ENCODE data around the gene DSC3.

The DSC3 gene

GRCh38 chr18:30969670-30970170 lies 72.8 kb downstream of the DSC3 start:
- no peak for DNase-seq

GRCh38 chr18:30967701-30968100 lies 74.8 kb downstream of the DSC3 start:
- no peak for DNase-seq

GRCh38 chr18:30965237-30965636 lies 77.3 kb downstream of the DSC3 start:
- DNase-seq = no peak

GRCh38 chr18:30960661-30961060 lies 81.9 kb downstream of the DSC3 start:
- no peak for DNase-seq

DNA sequence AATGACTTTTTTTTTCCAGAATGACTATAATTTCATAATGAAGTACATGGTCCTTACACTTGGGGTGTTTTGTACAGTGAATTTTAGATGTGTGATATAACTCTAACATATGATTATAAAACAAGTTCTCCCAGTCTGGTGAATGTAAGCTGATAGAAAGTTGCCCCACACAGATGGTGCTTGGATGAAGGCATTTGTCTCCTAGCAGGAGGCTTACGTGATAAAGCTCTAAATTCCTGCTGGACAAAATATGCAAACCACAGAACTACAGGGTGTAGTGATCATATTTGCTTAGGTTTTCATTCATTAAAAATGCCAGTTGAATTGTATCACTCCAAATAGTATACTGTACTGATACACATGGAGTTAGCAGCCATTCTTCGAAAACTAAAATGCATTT lies 85.5 kb downstream of the DSC3 start:
- DNase-seq = no peak

DNA sequence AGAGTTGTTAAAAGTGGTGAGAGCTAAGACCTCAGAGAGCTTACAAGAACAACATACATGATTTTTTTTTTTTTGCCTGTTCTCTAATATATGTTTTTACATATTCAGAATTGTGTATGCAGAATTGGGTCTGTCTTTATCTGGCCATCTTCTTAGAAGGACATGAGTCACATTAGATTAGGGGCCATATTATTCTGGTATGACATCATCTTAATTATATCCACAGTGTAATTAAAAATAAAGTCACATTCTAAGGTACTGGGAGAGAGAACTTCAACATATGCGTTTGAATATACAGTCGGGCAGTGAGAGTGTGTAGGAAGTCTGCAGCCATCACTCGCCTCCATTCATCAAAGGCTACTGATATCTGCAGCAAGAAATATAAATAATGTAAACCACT lies 88.3 kb downstream of the DSC3 start:
- DNase-seq = no peak

- DNase-seq = no peak
Measured at GRCh38 chr18:30945761-30946160, 96.8 kb downstream of the DSC3 start.

- no peak for DNase-seq
Measured at GRCh38 chr18:30944773-30945417, 97.6 kb downstream of the DSC3 start.

DNA sequence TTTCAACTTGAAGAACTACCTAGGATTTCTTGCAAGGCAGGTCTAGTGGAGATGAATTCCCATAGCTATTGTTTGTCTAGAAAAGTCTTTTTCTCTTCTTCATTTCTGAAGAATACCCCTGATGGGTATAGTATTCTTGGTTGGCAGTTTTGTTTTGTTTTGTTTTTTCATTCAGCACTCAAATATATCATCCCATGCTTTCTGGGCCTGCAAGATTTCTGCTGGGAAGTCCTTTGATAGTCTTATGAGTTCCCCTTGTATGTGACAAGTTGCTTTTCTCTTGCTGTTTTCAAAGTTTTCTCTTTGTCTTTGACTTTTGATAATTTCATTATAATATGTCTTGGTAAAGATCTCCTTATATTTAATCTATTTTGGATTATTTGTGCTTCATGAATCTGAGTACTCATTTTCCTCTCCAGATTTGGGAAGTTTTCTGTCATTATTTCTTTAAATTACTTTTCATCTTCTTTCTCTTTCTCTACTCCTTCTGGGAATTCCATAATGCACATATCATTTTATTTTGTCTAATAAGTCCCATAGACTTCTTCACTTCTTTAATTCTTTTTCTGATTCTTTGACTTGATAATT lies 101.5 kb downstream of the DSC3 start:
- no peak for DNase-seq

All from NCI-H774 (cell line).